Ramos (cell line): ENCODE measurements around the gene BDNF.

Experiments used
- in situ Hi-C: fragments of 300-500 bp; cut with MboI; formaldehyde crosslinking; loops from one replicate; pipeline ENCODE4 v1.14.3; 2022; ENCODE audit warnings: low sequenced_read_pairs; ENCODE audit not compliant: unreplicated experiment

The BDNF gene

GRCh38 chr11:27610946-27611345 is 89.3 kb downstream of the BDNF start:
- in situ Hi-C loops = no loop called here

GRCh38 chr11:27610280-27610679 is 90.0 kb downstream of the BDNF start:
- in situ Hi-C loops = no loop called here

- in situ Hi-C loops = no loop called here
Measured at GRCh38 chr11:27608951-27609350, 91.3 kb downstream of the BDNF start.

GRCh38 chr11:27605422-27605821 is 94.8 kb downstream of the BDNF start:
- in situ Hi-C loops = no loop called here
